Astrocyte (in vitro differentiated cells and primary cell): ENCODE measurements around the gene SCTR. TPM values are rescaled to one million over a fixed set of nuclear protein-coding genes. Genes with fewer than 3 reads are reported as not detected.

Source experiments
- DNase-seq: peaks from one replicate; pipeline ENCODE4 v3.0.0-alpha.2; 2010; ENCODE audit warnings: low read depth
- FAIRE-seq: peaks from 2 replicates; lab custom pipeline; 2011; peaks lifted over from hg19 to GRCh38; lab: Jason Lieb, UNC
- H2AFZ ChIP-seq: 2 replicates; pipeline ENCODE4 v1.6.0; 2012; ENCODE audit warnings: low read depth, low read length, inconsistent platforms
- H3K27ac ChIP-seq: 2 replicates; pipeline ENCODE4 v1.5.1; 2011; ENCODE audit warnings: low read depth, low read length, inconsistent platforms
- H3K27me3 ChIP-seq: 2 replicates; pipeline ENCODE4 v1.6.0; 2011; ENCODE audit warnings: low read length, inconsistent platforms; ENCODE audit not compliant: insufficient read depth
- H3K36me3 ChIP-seq: 2 replicates; pipeline ENCODE4 v1.5.1; 2011; ENCODE audit warnings: low read length, inconsistent platforms; ENCODE audit not compliant: insufficient read depth
- H3K4me1 ChIP-seq: 2 replicates; pipeline ENCODE4 v1.5.1; 2011; ENCODE audit warnings: low read length, inconsistent platforms; ENCODE audit not compliant: insufficient read depth
- H3K4me2 ChIP-seq: 2 replicates; pipeline ENCODE4 v1.6.0; 2012; ENCODE audit warnings: low read length, inconsistent platforms
- H3K4me3 ChIP-seq: 2 replicates; pipeline ENCODE4 v1.5.1; 2011; ENCODE audit warnings: low read depth, mild to moderate bottlenecking, low read length, inconsistent platforms; ENCODE audit not compliant: insufficient read depth
- H3K79me2 ChIP-seq: 2 replicates; pipeline ENCODE4 v1.6.0; 2012; ENCODE audit warnings: mild to moderate bottlenecking, low read length, inconsistent platforms; ENCODE audit not compliant: insufficient read depth
- H3K9ac ChIP-seq: 2 replicates; pipeline ENCODE4 v1.6.0; 2012; ENCODE audit warnings: mild to moderate bottlenecking, low read length, inconsistent platforms
- H3K9me3 ChIP-seq: 2 replicates; pipeline ENCODE4 v1.5.1; 2012; ENCODE audit warnings: low read depth, mild to moderate bottlenecking, low read length, inconsistent platforms; ENCODE audit not compliant: insufficient read depth
- H4K20me1 ChIP-seq: 2 replicates; pipeline ENCODE4 v1.6.0; 2012; ENCODE audit warnings: low read length, inconsistent platforms; ENCODE audit not compliant: insufficient read depth
- H3K27ac Mint-ChIP-seq: one replicate; pipeline ENCODE4 v1.8.0; 2021; ENCODE audit warnings: mild to moderate bottlenecking, mixed read lengths; ENCODE audit not compliant: unreplicated experiment
- H3K27me3 Mint-ChIP-seq: one replicate; pipeline ENCODE4 v1.8.0; 2021; ENCODE audit warnings: low read depth, mixed read lengths; ENCODE audit not compliant: unreplicated experiment
- H3K36me3 Mint-ChIP-seq: one replicate; pipeline ENCODE4 v1.8.0; 2021; ENCODE audit warnings: low read depth, mixed read lengths; ENCODE audit not compliant: unreplicated experiment
- H3K4me1 Mint-ChIP-seq: one replicate; pipeline ENCODE4 v1.8.0; 2021; ENCODE audit warnings: low read depth, mixed read lengths; ENCODE audit not compliant: unreplicated experiment
- H3K4me3 Mint-ChIP-seq: one replicate; pipeline ENCODE4 v1.8.0; 2021; ENCODE audit warnings: mild to moderate bottlenecking, moderate library complexity, mixed read lengths; ENCODE audit not compliant: unreplicated experiment
- H3K9me3 Mint-ChIP-seq: one replicate; pipeline ENCODE4 v1.8.0; 2021; ENCODE audit warnings: mild to moderate bottlenecking, mixed read lengths; ENCODE audit not compliant: unreplicated experiment
- EZH2 ChIP-seq: IDR thresholded peaks from 2 replicates; pipeline ENCODE4 v1.6.1; 2012; ENCODE audit warnings: mild to moderate bottlenecking, low read length, inconsistent platforms; ENCODE audit not compliant: insufficient read depth
- total RNA-seq: library from RNA; stranded (reverse); gene quantifications from 2 replicates; pipeline ENCODE4 v1.2.1, GENCODE V29; 2021
- TF ChIP-seq, protein P1 (sequence below): IDR thresholded peaks from 2 replicates; pipeline ENCODE4 v1.5.1; 2011; ENCODE audit warnings: low read depth, mild to moderate bottlenecking, inconsistent platforms, low read length, moderate library complexity; ENCODE audit not compliant: insufficient read depth

SCTR gene
- total RNA-seq, 1 donor from 2014 or later = not detected

DNA sequence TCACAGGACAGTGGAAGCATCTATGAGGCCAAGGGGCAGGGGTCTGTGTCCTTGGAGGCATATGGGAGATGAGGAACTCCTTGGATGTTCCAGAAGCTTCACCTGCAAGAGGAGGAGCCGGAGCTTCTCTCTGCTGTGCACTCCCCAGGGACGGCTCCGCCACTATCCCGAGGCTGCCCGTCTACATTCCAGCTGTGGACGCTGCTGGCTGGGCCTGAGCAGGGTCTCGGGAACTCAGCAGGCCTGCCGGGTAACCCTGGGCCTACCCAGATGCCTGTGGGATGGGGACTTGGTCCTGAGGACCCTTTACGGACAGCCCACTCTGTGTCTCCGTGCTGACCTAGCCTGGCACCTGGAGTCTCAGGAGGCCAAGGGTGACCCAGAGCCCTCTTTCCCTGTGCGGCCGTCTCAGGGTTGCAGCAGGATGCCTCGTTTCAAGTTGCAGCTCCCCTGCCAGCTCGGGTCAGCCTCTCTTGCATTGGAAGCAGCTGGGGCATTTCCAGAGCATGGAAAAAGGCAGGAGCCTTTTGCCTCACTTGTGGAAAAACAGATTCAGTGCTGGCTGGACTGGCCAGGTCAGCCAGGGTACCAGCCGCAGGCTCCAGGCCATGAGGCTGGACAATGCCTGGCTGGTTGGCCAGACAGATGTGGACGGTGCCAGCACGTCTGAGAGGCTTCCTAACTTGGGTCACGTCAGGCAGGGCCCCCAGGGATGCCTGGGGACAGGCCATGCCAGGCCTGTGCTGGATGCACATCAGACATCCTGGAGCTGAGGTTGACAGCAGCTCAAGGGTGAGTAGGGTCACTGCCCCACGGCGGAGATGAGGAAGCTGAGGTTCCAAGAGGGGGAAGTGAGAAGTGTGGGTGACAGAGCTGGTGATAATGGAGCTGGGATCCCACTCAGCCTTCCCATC is 41.5 kb downstream of the SCTR start:
- Mint-ChIP-seq H3K27me3 (peaks cover 33% of the 10 kb centered on the region), H3K4me3 (no peak overlapping the region), H3K27ac (no peak overlapping the region), H3K9me3 (no peaks in the 10 kb centered on the region), H3K36me3 (no peaks in the 10 kb centered on the region), H3K4me1 (peaks cover 25% of the 10 kb centered on the region)
- Histone ChIP-seq H3K79me2 (no peaks in the 10 kb centered on the region), H3K9ac (no peak overlapping the region), H2AFZ (no peak overlapping the region), H3K27ac (no peak overlapping the region), H3K4me1 (no peaks in the 10 kb centered on the region), H3K9me3 (no peaks in the 10 kb centered on the region), H4K20me1 (no peaks in the 10 kb centered on the region), H3K4me2 (no peak overlapping the region), H3K4me3 (no peak overlapping the region), H3K36me3 (no peaks in the 10 kb centered on the region), H3K27me3 (peaks cover 5% of the 10 kb centered on the region)
- DNase-seq = no peak
- TF ChIP-seq, protein P1, sequence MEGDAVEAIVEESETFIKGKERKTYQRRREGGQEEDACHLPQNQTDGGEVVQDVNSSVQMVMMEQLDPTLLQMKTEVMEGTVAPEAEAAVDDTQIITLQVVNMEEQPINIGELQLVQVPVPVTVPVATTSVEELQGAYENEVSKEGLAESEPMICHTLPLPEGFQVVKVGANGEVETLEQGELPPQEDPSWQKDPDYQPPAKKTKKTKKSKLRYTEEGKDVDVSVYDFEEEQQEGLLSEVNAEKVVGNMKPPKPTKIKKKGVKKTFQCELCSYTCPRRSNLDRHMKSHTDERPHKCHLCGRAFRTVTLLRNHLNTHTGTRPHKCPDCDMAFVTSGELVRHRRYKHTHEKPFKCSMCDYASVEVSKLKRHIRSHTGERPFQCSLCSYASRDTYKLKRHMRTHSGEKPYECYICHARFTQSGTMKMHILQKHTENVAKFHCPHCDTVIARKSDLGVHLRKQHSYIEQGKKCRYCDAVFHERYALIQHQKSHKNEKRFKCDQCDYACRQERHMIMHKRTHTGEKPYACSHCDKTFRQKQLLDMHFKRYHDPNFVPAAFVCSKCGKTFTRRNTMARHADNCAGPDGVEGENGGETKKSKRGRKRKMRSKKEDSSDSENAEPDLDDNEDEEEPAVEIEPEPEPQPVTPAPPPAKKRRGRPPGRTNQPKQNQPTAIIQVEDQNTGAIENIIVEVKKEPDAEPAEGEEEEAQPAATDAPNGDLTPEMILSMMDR = no peak
- no peak for TF ChIP-seq EZH2
- FAIRE-seq = no peak

DNA sequence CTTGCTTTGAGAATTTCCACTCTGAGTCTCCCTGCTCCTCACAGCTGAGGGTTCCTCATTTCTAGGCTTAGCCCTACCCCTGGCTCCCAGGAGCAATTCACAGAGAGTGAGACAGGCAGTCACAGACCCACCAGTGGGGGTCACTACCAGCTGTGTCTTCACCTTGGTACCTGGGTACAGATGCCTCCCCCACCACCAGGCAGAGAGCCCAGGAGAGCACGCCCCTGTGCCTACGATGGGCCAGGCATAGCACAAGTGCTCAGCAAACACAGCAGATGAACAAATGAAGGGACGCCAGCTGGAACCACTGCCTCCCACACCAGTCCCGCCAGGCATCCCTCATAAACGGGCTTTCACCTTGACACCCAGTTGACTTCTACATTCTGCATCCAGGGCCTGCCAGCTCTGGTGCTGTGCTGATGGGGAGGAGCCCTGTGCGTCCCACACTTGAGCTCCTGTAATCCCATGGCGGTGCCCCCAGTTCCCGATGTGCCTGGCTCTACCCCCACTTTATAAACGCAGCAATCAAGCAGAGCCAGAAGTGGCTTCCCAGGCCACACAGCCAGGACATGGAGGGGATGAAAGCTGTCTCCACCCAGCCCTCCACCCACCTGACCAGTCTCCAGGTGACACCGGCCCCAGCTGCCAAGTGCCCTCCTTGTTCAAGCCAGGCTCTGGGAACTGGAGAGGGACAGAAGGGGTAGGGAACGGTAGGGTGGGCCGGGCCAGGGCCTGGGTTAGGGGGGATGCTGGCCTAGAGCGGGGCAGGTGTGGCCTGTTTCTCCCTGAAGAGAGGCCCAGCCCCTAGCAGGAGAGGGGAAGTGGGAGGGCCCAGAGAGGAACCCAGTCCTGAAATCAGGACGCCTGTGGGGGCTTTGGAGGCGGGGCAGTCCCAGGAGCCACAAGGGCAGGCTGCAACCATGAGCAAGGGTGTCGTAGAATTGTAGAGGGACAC is 42.5 kb downstream of the SCTR start:
- Histone ChIP-seq H4K20me1 (no peaks in the 10 kb centered on the region), H3K4me3 (no peak overlapping the region), H3K79me2 (no peaks in the 10 kb centered on the region), H3K27me3 (peaks cover 5% of the 10 kb centered on the region), H3K36me3 (no peaks in the 10 kb centered on the region), H3K27ac (no peak overlapping the region), H3K9me3 (no peaks in the 10 kb centered on the region), H2AFZ (no peak overlapping the region), H3K9ac (no peak overlapping the region), H3K4me1 (no peaks in the 10 kb centered on the region), H3K4me2 (no peak overlapping the region)
- Mint-ChIP-seq H3K9me3 (no peaks in the 10 kb centered on the region), H3K4me3 (no peak overlapping the region), H3K27ac (no peak overlapping the region), H3K27me3 (peaks cover 33% of the 10 kb centered on the region), H3K4me1 (peaks cover 18% of the 10 kb centered on the region), H3K36me3 (no peaks in the 10 kb centered on the region)
- TF ChIP-seq EZH2 = no peak
- TF ChIP-seq, protein P1 = no peak
- no peak for DNase-seq
- no peak for FAIRE-seq
